Measurements from ENCODE around the gene DAPL1.

- TF ChIP-seq CTCF (conservative IDR thresholded peaks at IDR 0.05; ENCODE audit: low read length) (no peak), EZH2phosphoT487 (IDR thresholded peaks at IDR 0.05; ENCODE audit: borderline replicate concordance, low read depth, low read length) (no peak)
Measured at GRCh38 chr2:158837645-158838044, 42.5 kb downstream of the DAPL1 start.
